GF-D8 (cell line): ENCODE results near the gene ATP2B2.

Experiments
- DNase-seq: peaks from one replicate; lab custom pipeline; 2025; lab: John Stamatoyannopoulos, UW

Gene ATP2B2

DNA sequence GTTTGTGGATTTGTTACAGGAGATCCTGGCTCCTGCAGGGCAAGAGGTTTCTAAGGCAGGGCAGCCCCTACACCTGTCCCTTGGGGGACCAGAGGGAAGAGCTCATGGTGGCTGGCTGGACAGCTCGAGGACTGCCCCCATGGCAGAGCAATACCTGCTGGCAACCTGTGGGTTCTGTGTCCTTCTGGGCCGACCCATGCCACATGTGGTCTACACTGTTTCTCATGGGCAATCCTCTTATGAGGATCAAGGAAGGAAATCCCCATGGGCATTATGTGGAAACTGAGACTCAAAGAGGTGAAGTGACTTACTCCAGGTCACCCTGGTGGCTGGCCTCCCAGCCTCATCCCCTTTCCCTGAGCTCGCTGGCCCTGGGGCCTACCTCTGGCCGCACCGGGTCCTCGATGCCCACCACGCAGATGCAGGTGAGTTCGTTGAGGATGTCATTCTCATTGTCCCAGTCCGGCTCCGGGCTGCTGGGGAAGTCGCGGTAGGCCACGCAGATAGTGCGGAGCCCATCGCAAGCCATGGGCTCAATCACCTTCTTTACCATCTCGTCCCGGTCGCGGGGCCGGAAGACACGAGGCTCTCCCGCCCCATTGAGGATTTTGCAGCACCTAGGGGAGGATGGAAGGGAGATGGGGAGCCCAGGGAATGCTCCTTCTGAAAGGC is 146.9 kb downstream of the ATP2B2 start:
- DNase-seq, result no peak

DNA sequence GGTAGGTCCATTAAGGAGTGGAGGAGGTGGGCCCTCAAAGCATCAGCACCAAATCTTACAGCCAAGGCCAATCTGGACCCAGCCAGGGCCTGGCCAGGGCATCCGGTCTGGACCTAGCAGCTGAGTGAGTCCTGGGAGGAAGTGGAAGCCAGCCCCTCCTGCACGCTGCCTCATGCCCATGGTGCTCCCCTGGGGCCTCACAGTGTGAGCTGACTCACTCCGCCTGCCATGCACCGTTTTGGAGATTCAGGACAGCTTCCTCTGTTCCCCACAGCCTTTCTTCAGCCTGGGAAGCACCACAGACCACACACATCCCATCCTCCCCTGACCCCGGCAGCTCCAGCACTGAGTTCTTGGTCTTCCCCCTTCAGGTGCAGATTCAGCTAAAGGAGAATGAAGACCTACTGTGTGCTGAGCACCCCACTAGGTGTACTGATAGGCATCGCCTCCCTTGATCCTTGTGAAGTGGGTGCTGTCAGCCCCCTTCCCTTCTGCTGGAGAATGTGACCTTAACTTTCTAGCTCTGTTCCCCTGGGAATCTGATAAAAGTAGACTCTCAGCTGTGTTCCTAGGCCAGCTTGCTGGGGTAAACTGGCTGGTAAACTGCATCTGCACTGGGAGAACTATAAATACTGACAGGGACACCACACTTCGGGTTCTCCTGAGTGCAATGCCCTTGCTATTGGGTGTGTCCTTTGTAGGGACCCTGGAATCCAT is 147.6 kb downstream of the ATP2B2 start:
- no peak for DNase-seq

DNA sequence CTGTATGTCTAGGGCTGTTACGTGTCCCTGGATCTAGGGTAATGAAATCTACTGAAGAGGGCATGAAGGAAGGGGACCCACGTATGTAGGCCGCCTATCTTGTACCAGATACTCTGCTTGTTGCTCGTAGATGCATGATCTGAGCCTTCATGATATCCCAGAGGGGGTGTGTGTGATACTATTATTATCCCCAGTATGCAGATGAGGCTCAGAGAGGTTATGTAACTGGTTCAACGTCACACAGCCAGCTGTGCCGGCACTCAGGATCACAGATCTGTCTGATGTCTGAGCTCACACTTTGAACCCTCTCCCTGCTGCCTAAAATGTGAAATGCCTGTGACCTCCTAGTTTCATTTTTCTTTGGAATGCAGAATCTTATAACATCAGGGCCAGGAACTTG is 148.3 kb downstream of the ATP2B2 start:
- DNase-seq, result no peak

GRCh38 chr3:10356461-10356981 is 148.9 kb downstream of the ATP2B2 start:
- no peak for DNase-seq

DNA sequence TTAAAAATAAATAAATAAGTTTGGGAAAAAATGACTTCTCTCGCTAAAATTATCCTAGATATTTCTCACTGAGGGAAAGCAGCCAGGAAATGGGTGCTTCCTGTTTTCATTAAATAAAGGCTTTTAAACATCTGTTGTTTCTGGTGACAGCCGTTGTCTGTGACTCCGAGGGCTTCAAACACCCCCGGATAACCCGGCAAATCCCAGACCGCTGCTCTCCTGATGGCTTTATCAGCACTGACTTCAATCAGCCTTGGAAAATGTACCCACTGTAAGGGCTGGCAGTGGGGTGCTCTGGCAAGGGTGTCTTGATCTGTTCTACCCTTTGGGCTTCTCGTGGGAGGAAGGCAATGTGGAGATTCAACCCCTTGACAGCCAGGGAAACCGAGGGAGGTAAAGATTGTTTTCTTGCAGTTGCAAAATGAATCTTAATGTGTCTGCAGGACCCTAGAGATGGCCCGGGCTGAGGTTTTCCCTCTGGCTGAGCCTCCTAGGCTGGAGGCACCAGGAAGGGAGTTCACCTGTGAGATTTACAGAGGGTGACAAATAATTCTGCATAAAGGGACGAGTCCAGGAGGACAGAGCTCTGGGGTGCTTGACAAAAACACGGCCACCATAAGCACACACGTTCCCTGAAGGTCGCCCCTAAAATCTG is 150.9 kb downstream of the ATP2B2 start:
- no peak for DNase-seq

- no peak for DNase-seq
These were observed 151.6 kb downstream of the ATP2B2 start for GRCh38 chr3:10353661-10354360.

GRCh38 chr3:10353160-10353559 is 152.2 kb downstream of the ATP2B2 start:
- DNase-seq, result no peak

- DNase-seq, result no peak
These were observed 153.1 kb downstream of the ATP2B2 start for GRCh38 chr3:10352146-10352911.

- no peak for DNase-seq
These were observed 154.2 kb downstream of the ATP2B2 start for GRCh38 chr3:10351013-10351735.

GRCh38 chr3:10350324-10350985 is 154.9 kb downstream of the ATP2B2 start:
- no peak for DNase-seq

GRCh38 chr3:10349801-10350200 is 155.6 kb downstream of the ATP2B2 start:
- no peak for DNase-seq

DNA sequence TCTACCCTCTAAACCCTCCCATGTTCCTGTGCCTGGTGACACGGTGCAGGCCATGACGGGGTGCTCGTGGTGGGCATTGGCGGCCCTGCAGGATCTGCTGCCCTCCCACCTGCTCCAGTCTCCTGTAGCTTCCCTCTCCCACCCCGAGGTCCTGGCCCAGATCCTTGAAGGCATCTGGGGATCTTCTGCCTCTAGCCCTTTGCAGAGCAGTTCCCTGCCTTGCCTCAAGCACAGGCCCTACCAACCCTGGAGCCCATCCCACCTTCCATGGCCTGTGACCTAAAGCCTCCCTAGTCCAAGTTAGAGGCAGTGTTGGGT is 157.0 kb downstream of the ATP2B2 start:
- no peak for DNase-seq

- no peak for DNase-seq
These were observed 157.6 kb downstream of the ATP2B2 start for GRCh38 chr3:10347648-10348403.

DNA sequence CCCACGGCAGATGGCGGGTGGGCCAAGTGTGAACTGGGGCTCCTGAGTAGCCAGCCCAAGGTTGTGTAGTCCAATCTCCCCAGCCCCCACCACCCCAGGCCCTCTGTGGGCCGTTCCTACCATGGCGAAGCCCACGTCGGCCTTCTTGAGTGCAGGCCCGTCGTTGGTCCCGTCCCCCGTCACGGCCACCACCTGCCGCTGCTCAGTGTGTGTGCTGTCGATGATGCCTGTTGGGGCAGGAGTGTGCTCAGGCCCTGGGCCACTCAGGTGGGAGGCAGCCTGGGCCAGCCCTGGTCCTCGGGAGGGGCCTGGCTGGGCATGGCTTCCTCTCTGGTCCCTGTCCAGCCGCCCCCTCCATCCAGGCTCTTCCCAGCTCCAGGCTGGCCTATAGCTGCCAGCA is 159.5 kb downstream of the ATP2B2 start:
- DNase-seq, result no peak

DNA sequence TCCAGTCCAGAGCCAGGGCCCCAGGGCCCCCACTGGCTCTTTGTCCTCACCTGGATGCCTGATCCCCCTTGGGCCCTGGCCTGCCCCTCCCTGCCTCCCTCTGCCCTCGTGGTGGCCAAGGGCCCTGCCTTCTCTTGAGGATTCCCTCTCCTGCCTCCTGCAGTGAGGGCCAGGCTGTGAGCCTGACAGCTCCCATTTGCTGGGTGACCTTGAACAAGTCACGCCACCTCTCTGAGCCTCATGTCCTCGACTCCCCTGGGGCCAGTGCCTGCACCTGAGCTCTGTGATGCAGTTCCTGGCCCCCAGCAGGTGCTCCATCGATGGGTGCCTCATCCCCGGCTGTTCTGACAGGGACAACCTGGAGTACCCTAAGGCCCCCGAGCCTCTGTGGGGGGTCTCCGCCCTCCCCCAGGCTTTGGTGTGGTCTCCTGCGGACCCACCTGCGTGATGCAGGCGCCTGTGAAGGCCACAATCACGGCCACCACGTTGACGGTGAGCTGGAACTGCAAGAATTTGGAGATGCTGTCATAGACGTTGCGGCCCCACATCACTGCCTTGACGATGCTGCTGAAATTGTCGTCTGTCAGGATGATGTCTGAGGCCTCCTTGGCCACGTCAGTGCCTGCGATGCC is 160.3 kb downstream of the ATP2B2 start:
- DNase-seq, result no peak

GRCh38 chr3:10344147-10344943 is 161.0 kb downstream of the ATP2B2 start:
- no peak for DNase-seq

- DNase-seq, result no peak
These were observed 161.9 kb downstream of the ATP2B2 start for GRCh38 chr3:10343526-10343925.

- no peak for DNase-seq
These were observed 162.6 kb downstream of the ATP2B2 start for GRCh38 chr3:10342781-10343180.
